GM18519 (cell line): Measurements from ENCODE around the gene SGMS1.
"Not testable (repeated sequence)": the region's sequence is repeated elsewhere in the genome, so short reads cannot be mapped to it uniquely, and the experiment has no call there.

Source experiments
- ATAC-seq: cut with Tn5 transposase; IDR thresholded peaks from one replicate; pipeline ENCODE4 v1.9.1; 2021; ENCODE audit warnings: mild to moderate bottlenecking, moderate library complexity; ENCODE audit not compliant: unreplicated experiment, low FRiP score

SGMS1 gene

DNA sequence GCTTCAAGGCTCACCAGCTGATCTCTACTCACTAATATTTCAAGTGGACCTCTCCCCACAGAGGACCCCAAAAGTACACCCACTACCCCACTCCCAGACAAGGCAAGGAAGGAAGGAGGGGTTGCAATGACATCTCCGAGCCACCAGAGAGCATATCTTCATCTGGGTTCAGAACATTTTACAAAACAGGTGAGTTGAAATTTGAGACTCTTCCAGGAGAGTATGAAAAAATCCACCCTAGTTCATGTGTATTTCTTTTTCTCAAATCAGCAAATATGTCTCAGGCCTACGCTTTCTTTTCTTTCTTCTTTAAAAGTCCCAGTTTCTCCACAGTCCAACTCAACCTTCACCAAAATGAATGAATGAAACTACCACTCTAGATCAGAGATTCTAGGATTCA lies 61.9 kb downstream of the SGMS1 start:
- ATAC-seq = no peak

DNA sequence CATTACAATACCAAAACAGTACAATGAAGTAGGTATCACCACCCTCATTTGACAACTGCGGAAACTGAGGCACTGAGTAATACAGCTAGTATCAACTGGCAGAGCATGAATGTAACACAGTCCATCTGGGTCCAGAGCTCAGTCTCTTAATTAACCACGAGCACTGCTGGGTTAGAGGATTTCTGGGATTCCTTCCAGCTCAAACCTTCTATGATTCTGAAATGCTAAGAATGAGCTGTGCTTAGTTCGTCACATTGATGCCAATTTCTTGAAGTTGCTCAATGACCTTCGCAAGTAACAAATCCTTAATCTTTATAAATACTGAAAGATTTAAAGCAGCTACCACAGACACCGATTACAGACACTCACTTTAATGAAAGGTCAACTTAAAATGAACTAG lies 62.5 kb downstream of the SGMS1 start:
- ATAC-seq = no peak

DNA sequence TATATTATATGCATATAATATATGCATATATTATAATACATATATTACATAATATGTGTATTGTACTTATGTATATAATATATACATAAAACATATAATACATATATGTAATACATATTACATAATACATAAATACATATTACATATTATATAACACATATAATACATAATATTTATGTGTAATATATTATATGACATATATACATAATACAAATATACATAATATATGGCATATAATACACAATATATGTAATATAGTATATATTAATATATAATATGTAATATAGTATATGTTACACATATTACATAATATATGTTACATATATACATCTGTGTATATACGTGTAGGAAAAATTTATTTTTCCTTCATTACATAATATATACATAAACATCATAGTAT lies 63.4 kb downstream of the SGMS1 start:
- ATAC-seq = no peak

DNA sequence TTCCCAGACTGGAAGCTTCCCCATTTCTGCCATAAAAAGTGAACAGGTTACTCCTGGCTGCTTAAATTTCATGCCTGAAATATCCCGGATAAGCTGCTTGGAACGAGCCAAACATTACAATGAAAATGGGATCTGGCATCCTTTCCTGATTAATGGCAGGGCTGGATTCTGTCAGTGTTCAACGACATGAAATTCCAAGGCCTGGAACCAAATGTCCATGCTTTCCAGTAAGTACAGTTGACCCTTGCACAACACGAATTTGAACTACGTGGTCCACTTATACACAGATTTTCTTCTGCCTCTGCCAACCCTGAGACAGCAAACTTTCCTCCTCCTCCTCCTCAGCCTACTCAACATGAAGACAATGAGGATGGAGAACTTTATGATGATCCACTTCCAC lies 65.4 kb downstream of the SGMS1 start:
- no peak for ATAC-seq

DNA sequence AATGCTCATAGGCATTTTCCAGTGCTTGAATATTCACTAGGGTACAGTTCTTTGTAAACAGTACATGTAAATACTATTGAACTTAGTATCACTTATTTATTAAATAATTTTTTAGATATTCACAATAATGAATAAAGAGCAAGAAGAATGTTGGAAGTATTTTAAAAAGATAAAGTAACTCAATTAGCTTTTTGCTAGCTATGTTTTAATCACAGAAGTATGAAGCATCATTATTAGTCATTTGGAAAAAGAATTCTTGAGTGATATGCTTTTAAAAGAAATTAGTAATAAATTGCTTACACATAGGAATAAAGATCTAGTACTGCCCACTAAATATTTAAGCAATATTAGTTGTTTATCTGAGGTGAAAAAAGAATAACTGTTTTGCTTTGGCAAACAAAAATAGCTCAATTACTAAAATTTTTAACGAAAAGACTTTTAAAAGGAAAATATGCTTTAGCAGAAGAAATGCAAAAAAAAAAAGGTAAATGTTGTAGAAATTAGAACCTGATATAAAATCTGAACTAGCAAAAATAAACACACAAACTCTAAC lies 66.5 kb downstream of the SGMS1 start:
- no peak for ATAC-seq

DNA sequence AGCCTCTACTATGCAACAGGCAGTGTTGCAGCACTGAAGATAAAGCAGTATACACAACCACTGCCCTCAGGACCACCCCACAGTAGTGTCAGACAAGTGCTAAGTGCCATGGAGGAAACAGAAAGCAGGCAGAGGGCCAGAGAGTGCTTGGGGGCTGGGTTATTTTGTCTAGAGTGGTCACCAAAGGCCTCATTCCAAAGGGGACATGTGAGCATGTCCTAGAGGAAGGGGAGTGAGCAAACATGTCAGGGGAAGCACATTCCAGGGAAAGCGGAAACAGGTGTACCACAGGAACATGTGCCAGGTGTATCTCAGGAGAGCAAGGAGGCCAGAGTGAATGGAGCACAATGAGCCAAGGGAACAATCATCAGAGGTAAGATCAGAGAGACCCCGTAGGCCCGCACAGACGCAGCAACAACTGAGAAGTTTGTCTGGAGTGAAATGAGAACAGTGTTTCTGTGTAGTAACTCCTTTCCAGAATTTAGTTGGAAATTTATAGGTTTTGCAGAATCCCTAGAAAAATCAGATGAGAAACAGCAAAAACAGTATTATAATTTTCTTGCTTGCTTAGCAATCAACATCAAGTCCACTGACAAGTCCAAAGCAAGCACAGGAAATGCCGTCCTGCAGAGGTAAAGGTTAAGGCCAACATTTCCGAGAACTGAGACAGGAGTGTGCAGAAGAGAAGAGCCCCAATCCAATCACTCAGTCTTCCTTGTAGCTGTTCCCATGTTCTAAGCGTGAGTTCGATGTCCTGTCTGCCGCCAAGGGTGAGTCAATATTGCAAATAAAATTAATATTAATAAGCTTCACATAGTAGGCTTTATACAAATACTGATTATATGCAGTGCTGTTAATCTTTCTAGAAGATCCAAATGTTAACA lies 67.3 kb downstream of the SGMS1 start:
- ATAC-seq = no peak

DNA sequence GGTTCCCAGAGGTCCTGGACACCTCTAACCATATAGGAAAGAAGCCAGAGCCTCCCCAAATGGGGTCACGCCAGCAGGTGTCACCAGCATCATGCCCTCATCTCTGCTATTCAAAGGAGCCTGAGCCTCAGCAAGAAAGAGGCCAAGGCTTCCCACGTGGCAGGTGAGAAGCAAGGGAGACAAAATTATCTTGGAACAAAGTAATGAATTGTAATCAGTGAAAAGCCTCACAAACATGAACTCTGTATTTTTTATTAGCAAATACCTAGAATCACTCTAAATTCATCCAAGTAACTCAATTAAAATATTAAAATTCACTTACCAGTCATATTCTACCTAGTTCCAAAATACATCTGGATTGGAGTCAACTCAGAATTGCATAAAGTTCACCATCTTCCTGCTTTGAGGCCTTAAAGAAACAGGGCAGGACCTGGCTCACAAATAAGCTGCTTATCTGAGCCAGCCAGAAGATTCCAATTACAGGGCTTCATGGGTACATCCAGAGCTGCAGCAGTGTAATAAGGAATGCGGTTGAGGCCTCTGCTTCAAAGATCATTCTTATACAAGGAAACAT lies 68.7 kb downstream of the SGMS1 start:
- ATAC-seq = no peak

DNA sequence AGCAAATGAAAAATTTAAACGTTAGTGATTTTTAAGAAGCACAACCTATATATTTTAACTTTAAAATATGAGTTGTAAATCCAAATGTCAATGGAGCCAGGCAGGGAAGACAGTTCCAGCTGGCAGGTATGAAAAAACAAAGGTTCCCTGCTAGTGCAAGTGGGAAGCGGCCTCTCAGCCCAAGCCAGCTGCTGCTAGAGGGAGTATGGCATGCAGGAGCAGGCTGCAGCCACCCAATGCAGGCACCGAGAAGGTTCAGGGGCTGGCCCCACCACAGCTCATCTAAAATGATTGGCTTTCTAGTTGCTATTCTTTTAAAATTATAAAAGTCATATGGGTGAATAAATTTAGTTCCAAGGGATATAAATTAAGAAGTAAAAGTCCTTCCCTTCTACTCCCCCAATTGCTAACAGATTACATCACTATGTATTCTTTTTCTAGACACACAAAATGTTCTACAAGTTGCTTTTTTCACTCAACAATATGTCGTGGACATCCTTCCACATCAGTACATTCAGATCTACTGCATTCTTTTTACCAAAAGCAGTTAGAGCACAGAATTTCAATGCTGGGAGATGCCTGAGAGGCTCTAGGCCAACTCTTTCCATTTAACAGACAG lies 69.3 kb downstream of the SGMS1 start:
- ATAC-seq = no peak

DNA sequence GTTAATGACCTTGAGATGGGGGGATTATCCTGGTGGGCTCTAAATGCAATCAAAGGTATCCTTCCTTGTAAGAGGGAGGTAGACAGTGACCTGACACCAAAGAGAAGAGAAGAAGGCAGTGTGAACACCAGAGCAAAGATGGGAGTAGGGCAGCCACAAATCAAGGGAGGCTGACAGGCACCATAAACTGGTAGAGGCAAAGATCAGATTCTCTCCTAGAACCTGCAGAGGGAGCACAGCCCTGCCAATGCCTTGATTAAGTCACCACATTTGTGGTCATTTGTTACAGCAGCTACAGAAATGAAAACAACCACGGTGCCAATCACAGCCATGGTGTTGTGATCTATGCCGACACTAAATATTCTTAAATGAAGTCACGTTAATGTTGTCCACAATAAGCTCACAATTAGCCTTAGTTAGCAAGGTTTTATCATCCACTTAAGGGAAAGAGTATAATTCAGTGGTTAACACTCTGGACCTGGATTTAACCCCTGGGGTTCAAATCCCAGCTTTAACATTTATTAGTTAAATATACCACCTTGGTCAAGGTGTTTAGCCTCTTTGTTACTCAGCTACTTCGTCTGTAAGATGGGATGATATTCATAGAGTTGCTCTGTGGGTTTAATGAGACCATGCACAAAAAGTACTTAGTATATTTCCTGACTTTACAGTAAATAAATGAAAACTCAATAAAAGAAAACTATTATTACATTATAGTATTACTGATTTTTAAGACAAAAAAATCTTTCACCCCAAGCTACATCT lies 70.8 kb downstream of the SGMS1 start:
- ATAC-seq = no peak

DNA sequence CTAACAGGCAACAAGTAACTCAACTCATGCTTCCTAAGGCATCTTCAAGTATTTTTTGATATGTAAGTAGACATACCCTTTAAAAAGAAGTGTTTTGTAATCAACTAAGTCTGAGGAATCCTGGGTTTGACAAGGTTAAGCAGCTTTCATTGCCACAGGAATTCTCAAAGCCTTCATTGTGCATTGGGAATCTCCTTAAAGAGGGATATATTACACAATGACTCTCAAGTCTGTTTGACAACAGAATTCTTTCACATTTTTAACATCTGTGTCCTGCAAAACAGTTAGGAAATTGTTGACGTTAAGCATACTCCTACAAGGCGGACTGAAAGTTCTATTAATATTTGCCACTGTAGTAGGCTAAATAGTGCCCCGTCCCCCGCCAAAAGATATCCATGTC lies 71.4 kb downstream of the SGMS1 start:
- ATAC-seq = no peak

DNA sequence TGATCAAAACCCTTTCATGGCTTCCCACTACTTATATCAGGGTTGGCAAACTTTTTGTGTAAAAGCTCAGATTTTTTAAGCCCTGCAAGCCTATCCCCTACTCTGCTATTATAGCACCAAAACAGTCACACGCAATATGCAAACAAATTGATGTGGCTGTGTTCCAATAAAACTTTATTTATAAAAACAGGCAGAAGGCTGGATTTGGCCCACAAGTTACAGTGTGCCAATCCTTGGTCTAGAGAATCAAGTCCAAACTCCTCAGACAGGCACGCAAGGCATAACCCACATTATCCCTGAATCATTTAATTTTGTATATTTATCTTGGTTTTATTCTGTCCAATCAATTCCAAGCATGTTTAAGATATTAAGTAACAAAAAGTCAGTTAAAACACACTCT lies 71.9 kb downstream of the SGMS1 start:
- no peak for ATAC-seq

DNA sequence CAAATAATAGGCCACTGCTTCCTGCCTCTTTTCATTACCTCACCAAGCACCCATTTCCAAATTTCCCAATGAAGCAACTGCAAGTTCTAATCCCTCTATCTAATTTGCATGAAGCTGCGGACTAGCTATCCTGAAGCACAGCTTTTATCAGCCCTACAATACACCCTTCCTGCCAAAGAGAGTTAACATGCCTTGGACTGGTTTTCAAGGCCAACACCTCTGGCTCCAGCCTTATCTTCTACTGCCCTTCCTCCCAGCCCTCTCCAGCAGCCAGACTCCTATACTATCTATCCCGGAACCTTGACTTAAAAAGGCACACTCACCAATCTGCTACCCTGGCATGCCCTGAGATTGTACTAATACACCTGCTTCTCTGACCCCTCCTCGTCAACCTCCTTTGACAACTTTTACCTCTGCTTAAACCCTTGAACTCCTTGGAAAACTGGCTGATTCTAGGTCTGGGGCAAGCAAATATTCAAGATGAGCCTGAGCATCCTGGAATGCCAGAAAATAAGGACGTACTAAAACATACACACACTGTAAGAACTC lies 73.4 kb downstream of the SGMS1 start:
- no peak for ATAC-seq

DNA sequence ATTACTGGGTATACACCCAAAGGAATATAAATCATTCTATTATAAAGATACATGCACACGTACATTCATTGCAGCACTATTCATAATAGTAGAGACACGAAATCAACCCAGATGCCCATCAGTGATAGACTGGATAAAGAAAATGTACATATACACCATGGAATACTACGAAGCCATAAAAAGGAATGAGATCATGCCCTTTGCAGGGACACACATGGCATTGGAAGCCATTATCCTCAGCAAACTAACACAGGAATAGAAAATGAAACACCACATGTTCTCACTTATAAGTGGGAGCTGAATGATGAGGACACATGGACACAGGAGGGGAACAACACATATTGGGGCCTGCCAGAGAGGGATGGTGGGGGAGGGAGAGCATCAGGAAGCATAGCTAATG lies 74.6 kb downstream of the SGMS1 start:
- ATAC-seq = not testable (repeated sequence)

DNA sequence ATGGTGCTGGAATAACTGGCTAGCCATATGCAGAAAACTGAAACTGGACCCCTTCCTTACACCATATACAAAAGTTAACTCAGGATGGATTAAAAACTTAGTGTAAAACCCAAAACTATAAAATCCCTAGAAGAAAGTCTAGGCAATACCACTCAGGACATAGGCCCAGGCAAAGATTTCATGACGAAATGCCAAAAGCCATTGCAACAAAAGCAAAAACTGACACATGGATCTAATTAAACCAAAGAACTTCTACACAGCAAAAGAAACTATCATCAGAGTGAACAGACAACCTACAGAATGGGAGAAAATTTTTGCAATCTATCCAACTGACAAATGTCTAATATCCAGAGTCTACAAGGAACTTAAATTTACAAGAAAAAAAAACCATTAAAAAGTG lies 75.3 kb downstream of the SGMS1 start:
- ATAC-seq = not testable (repeated sequence)

DNA sequence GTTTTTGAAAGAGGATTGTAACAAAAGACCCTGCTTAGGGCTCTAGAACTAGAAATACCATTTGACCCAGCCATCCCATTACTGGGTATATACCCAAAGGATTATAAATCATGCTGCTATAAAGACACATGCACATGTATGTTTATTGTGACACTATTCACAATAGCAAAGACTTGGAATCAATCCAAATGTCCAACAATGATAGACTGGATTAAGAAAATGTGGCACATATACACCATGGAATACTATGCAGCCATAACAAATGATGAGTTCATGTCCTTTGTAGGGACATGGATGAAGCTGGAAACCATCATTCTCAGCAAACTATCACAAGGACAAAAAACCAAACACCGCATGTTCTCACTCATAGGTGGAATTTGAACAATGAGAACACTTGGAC lies 77.5 kb downstream of the SGMS1 start:
- ATAC-seq = not testable (repeated sequence)

DNA sequence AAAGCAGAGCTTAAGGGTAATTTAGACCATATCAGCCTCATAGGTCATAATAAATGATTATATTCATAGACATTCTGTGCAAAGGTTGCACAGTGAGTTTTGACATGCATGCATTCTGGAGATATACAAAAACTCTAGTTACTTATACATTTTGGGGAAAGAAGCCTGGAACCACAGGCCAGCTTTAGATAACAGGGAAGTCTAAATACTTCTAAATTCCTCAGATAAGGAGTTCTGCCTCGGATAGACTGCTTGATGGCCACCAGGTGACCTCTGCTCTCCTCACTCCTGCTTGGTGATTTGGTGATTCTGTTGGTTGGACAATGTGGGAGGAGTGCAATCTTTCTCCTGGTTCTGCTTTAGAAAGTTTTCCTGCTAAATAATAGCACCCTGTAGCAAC lies 77.9 kb downstream of the SGMS1 start:
- no peak for ATAC-seq

DNA sequence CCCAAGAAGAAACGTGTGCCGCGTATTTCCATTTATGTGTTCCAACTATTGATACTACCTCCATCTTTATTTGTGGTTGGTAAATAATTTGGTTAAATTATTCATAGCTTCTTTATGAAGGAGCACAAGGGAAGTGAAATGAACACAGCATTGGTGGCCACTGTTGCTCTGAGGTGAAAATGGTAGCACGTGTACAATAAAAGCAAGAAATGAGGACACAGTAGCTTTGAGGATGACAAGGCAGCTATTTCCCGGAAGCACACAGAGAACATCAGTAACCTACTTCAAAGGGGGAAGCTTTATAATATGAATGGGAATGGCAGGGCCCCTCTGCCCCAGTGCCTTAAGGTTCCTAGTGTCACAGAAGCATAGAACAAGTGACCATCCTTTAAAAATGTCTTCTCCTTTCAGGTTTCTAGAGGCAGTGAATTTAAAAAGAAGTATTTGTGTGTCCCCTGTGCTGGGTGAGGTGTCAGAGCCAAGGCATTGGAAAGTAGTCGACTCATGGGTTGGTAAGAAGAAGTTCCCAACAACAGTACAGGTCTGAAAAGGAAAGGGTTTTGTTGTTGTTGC lies 78.8 kb downstream of the SGMS1 start:
- no peak for ATAC-seq

DNA sequence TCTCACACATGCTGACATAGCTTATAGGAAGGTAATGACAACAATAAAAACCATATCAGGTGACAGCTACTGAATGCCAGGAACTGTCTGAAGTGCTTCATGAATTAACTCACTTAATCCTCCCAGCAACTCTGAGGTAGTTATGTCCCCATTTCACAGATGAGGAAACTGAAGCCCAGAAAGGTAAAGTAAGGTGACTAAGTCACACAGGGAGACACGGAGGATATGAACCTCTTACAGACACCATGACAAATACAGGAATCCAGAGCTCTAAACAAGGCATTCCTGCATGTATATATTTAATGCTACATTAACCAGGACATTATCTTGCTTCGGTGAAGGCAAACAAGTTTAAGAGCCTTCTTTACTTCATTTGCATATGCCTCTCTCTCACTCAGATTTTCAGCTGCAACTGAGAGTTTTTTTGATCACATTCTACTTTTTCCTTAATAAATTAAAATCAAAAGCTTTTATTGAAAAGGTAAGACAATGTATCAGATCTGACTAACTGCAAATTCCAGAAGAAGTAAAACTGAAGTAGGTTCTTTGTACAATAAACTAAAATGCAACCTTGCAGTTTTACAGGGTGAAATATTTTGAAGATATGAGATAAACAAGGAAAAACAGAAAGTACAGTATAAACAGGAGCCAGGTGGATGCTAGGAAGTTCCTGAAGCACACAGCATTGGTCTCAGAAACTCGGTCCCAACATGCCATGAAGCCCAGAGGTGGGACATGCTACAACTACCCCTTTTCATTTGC lies 79.5 kb downstream of the SGMS1 start:
- no peak for ATAC-seq

DNA sequence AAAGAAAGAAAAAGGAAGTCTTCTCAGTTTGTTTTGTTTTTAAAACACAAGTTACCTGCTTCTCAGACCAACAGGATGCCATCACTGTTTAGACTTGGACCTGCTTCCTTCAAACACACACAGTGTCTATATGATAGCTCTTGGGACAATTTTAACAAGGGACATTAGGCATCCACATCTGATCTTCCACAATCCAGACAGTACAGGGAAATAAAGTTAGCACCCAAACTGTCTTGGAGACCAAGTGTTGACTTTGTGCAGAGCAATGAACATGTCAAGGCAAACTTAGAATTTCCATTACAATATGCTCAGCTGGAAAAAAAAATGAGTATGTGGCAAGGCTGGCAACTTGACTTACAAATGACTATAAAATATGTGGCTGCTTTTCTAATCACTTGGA lies 80.9 kb downstream of the SGMS1 start:
- ATAC-seq = no peak
